Activated CD4-positive, alpha-beta T cell treated with anti-CD3 and anti-CD28 coated beads for 1 hour (primary cell): ENCODE data around the gene DDX1.
"Not testable (repeated sequence)": the region's sequence is repeated elsewhere in the genome, so short reads cannot be mapped to it uniquely, and the experiment has no call there.

Experiments
- DNase-seq: peaks from one replicate; pipeline ENCODE4 v3.0.0-alpha.2; 2020

Gene DDX1

DNA sequence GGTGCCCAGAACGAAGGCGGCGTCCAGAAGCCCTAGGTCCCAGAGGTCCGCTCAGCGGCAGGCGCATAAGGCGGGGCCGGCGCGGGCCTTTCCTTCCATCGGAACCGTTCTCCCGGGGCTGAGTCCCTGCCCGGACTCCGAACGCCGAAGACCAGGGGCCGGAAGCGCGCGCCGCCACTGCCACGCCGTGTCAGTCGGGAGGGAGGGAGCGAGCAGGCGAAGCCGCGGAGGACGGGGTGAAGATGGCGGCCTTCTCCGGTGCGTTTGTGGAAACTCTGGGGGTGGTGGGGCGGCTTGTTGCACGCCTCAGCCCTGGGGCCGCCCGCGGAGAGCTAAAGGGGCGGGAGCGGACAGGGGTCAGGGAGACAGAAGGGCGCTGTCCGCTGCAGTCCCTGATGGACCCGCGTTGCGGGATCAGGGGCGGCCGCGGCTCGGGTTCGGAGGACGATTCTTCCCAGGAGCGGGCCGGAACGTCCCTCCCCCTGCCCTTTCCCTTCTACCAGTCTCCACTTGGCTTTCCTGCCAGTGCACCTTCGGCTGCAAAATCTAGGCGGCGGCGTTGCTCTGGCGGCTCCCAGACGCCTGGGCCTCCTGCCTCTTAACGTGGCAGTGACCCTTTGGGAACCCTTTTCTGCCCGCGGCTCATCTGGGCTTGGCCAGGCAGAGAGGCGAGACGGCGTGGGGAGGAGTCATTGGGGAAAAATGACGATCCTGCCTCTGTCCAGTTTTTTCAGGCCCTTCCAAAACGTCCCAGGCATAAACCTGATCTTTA is at the start of gene DDX1:
TSS of gene DDX1 (plus strand) at position 177 of the 772 bp plus-strand sequence. CDS start at position 243, 66 bp downstream.
- peak; percentile 80 for DNase-seq

DNA sequence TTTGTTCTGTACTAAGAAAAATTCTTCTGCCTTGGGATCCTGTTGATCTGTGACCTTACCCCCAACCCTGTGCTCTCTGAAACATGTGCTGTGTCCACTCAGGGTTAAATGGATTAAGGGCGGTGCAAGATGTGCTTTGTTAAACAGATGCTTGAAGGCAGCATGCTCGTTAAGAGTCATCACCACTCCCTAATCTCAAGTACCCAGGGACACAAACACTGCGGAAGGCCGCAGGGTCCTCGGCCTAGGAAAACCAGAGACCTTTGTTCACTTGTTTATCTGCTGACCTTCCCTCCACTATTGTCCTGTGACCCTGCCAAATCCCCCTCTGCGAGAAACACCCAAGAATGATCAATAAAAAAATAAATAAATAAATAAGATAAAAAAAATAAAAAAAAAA is 49.4 kb upstream of the DDX1 start:
- DNase-seq: not testable (repeated sequence)

DNA sequence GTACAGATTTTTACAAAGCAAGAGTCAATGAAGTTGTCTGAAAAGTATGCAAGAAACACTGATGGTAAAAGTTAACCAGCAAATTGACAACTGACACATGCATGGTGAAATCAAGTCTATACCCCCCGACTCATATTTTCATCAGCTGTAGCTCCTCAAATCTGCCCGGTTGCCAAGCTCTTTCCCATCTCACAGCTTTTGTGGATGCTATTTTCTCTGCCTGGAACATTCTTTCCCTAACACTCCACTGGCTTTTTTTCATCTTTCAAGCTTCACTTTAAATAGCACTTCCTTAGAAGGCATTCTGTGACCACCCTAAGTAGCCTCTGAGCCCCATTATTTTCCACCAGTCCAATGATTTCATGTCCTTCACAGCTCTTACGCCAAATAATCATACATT is 48.6 kb upstream of the DDX1 start:
- no peak for DNase-seq

DNA sequence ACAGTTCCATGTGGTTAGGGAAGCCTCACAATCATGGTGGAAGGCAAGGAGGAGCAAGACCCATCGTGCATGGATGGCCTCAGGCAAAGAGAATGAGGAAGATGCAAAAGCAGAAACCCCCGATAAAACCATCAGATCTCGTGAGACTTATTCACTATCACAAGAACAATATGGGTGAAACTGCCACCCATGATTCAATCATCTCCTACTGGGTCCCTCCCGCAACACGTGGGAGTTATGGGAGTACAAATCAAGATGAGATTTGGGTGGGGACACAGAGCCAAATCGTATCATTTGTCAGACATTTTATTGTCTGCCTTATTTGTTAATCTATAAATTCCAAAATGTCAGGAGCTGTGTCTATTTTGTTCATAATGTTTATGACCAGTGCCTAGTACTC is 48.1 kb upstream of the DDX1 start:
- no peak for DNase-seq

DNA sequence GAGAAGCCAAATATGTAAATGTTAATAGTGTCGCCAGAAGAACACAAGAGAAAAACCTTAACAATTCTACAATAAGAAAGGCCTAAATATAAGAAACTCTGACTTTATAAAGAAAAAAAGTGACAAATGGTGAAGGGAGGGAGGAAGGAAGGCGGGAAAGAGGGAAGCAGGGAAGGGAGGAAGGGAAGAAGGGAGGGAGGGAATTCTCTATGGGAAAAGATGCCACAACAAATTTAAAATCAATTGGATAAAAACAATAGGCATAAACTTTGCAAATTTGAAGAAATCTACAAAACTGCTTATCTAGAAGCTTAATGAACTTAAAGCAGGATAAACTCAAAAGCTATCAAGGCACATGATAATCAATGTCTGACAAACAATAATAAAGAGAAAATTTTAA is 47.4 kb upstream of the DDX1 start:
- no peak for DNase-seq

DNA sequence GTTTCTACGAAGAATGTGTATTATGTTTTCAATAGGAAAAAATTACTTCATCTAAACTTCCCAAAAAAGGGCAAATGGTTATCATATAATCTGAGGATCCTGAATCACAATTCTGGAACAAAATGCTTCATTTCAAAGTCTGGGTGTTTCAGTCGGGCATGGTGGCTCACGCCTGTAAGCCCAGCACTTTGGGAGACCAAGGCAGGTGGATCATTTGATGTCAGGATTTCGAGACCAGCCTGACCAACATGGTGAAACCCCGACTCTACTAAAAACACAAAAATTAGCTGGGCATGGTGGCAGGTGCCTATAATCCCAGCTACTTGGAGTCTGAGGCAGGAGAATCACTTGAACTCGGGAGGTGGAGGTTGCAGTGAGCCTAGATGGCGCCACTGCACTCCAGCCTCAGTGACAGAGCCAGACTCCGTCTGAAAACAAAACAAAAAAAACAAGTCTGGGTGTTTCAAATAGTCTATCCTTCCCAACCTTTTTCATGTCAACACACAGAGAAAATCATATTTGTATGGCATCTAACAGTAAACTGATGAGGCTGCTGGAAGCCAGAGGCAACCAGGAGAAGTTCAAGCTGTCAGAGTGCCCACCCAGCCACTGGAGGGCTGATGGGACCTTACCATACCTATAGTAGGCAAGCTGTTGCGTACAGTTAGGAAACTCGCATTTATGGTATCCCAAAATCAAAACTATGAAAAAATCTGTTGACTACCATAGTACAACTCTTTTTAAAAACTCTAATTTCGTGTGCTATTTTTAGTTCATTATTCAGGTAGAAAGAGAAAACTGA is 45.2 kb upstream of the DDX1 start:
- DNase-seq: no peak

DNA sequence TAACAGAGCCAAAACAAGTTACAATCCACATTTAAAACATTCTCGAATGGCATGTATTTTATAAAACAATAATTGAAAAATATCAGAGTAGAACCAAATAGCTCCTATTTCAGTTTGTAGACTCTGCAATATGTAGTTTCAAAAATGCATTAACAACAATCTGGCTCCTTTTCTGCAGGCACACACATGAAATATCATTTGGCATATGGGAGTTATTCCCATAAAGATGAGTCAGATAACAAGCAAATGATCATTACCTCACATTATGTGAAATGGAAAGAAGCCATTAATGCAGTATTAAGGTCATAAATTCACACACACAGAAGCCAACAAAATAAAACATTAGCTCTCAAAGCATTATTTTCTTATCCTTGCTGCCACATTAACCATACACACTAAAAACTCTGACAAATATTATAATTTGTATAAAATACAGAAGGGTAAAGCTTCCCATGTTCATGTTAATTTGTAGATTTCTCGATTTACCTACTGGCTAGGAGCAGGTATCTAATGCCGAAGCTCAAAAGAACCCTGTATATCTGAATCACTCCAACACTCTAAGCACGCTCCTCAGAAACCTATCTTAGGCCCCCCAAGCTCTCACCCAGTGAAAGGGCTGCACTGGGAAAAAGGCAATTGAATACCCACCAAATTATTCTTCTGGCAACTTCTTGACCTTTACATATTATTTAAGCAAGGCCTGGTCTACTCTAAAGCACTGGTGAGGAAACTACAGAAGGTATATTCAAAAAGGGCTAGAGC is 44.4 kb upstream of the DDX1 start:
- DNase-seq: no peak

DNA sequence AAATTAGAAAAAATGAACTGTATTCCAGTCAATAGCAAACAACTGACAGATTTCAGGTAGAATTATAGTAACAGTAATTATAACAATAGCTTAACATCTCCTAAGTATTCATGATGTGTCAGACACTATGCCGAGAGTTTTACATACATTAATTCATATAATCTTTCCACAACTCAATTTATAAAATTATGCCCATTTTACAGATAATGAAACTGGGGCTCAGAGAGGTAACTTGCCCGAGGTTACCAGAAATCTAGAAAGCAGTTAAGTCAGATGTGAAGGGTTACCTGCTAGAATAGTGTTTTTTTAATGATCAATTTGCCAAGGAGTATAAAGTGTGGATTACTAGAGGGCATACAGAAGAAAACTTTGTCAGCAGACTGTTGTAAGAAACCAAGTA is 42.7 kb upstream of the DDX1 start:
- no peak for DNase-seq

DNA sequence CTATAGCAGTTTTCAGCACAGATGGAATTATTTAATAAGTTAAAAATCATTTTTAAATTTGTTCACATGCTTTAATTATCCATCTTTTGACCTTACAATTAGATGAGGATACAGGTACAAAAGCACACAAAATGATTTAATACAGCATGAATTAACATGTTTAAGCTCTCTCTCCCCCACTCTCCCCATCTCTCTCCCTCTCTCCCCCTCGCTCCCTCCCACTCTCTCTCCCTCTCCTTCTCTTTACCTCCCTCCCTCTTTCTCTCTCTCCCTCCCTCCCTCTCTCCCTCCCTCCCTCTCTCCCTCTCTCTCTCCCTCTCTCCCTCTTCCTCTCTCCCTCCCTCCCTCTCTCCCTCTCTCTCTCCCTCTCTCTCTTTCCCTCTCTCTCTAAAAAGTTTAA is 38.1 kb upstream of the DDX1 start:
- DNase-seq: no peak

DNA sequence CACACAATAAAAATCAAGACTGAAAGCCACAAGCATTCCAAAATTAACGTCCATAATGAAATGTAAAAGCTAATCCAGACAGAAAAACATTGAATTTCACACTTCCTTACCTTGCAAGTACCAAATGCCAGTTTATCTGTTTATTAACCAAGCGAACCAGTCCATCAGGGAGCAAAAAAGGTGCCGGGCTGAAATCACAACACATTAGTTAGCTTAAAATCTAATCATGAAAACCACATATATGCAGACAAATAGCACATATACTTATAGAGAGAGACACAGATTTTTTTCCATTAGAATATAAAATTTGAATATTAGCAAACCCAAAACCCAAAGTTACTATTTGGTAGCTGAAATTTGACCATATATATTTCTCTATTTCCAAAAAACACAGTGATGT is 37.7 kb upstream of the DDX1 start:
- DNase-seq: no peak

DNA sequence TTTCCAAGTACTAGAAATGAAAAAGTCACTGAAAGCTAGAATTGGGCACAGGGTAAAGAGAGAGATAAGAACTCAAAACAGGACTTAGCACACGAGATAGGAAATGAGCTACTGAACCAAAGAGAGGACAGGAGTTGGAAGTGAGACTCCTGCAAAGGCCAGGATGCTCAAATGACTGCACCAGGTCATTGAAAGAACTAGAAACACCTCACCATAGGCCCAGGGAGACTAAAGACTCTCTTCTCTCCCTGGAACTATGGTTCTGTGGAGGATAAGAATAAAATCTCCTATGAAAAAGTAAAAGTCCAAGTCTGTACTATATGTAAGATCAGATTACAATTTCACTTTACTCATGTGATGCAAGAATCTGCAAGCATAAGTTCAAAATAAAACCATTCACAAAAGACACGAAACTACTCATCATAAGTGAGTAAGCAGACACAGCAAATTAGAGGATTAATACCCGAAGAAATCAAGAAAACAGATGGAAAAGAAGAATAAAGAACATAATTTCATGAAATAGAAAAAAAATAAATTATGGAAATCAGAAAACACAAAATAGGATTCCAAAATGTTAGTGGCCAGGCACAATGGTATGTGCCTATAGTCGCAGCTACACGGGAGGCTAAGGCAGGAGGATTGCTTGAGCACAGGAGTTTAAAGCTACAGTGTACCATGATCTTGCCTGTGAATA is 37.0 kb upstream of the DDX1 start:
- DNase-seq: no peak

DNA sequence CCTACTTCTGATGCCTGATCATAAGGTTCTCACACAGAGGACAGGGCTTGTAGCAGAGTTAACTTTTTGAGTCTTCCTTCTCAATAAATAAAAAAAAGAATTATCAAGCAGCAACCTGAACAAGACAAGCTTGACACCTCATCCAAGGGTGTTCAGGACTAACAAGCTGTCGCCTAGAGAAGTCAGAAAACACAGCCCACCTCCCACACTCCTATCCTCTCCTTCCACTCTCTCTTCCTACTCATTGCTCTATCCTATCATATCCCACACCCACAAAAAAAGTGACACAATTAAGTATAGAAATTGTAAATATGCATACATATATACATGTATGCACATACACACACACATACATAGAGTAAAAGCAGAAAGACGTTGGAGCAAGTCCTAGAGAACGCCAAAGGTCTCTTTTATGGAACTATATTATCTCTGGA is 35.9 kb upstream of the DDX1 start:
- no peak for DNase-seq

DNA sequence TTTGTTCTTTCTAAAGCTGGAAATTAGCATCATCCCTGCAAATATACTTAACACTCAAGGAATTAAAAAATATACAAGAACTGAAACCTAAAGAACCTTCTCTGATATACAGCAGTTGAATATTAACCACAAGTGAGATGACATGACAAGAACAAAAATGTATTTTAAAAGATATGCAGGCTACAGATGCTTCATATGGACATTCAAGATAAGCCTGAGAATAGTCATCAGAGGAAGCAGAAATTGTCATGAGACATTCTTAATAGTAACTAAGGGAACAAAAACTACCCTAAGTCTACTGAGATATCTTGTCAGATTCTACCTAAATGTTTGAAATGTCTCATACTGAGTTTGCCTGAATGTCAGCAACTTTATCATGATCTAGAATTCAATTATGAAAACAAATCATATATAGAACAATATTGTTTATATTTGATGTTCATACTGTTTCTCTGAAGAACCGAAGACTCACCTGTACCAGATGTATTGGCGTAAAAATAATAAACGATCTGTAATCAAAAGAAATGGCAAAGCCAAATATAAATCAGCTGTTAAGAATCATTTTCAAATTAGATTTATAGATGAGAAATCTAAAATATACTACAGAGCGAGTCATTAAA is 35.2 kb upstream of the DDX1 start:
- DNase-seq: no peak

DNA sequence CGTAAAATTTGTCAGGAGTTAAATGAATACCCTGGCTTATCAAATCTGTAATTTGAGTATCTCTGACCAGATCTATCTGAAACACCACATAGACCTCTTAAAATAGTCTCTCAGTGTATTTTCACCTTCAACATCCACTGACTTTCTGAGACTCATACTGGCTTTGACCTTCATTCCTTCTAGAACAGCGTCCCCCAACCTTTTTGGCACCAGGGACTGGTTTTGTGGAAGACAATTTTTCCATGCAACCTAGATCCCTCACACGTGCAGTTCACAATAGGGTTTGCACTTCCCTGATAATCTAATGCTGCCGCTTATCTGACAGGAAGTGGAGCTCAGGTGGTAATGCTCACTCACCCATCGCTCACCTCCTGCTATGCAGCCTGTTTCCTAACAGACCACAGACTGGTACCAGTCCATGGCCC is 33.8 kb upstream of the DDX1 start:
- no peak for DNase-seq

DNA sequence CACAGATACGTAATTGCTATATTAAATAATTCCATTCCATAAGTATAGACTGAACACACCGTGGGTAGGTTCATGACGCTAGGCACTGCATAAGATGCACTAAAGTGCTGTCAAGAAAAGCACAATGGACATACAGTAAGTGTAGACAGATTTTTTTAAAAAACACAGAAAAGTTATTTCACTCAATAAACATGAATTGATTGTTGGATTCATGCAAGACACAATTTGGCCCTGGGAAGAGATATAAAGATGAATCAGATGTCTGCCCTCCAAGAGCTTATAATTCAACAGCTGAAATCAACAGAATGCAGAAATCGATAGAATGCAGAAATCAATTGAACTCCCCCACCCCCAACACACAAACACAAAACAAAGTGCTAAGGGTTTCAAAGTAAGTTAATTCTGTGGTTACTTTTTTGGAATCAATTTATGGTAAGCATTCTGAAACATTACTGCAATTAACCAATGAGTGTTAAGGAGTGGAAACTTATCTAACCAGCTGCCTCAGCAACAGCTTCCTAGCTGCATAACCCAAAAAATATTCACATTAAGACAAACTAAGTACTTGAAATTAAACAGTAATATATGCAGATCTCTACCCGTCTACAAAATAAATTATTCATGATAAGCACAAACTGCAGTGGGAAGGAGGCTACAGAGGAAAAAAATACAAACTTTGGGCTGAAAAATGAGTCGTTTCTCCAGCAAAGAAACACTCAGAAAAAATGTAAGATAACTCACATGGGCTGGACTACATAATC is 32.1 kb upstream of the DDX1 start:
- no peak for DNase-seq

DNA sequence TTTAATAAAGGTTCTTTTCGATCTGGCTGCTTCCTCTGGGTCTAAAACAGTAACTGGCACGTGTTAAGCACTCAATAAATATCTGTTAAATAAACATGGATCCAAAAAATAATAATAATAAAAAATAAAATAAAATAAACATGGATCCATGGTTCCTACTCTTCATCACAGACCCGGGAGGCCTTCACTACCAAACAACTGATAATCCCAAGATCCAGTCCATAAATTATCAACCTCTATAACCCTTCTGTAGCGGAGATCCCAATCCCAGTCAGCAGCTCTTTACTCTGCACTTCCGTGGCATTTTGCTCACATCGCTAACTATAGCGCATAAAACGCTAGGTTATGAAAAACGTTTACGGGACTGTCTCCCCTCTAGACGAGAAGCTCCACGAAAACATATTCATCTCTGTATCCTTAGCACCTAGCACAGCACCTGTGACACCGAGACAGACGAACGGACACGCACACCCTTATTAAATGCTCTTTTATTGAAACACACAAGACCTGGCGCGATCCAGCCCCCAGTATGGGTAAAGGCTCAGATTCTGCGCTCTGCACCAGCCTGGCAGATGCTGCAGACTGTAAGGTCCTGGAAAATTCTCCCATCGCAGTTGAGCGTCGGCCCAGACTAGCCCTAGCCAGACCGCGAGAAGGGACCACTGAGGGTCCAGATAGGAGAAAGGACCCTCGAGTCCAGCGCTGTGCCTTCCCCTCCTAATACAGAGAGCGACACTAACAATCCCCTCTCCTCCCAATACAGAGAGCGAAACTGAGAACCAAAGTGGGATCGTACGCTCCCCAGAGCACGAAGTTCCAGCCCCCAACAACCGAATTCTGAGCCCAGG is 31.3 kb upstream of the DDX1 start:
- no peak for DNase-seq

DNA sequence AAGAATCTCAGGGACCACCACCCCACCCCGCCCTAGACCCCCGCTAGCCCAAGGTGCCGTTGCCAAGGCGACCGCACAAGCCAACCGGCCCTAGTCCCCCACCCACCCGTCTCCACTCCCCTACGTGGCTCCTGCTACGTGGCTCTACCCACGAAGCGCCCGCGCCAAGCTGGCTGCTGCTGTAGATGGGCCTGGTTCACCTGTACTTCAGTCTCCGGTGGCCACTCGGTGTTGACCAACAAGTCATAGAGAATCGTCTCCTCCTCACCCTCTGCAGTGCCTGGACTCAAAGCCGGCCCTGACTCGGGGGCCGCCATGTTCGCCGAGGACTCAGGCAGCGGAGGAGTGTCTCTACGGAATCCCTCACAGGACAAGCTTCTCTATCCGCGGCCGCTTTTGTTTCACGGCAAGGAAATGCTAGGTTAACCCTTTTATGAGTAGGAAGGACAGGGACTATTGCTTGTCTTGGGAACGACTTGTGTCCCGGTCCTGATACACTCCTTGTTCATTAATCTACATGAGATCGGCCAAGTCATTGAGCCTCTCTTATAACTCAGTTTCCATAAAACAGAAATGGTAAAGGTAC is 30.6 kb upstream of the DDX1 start, which contains the start of gene NBAS:
TSS of gene NBAS (minus strand) at position 347 of the 586 bp plus-strand sequence. CDS start at position 317, 30 bp downstream.
- peak; percentile 60 for DNase-seq

DNA sequence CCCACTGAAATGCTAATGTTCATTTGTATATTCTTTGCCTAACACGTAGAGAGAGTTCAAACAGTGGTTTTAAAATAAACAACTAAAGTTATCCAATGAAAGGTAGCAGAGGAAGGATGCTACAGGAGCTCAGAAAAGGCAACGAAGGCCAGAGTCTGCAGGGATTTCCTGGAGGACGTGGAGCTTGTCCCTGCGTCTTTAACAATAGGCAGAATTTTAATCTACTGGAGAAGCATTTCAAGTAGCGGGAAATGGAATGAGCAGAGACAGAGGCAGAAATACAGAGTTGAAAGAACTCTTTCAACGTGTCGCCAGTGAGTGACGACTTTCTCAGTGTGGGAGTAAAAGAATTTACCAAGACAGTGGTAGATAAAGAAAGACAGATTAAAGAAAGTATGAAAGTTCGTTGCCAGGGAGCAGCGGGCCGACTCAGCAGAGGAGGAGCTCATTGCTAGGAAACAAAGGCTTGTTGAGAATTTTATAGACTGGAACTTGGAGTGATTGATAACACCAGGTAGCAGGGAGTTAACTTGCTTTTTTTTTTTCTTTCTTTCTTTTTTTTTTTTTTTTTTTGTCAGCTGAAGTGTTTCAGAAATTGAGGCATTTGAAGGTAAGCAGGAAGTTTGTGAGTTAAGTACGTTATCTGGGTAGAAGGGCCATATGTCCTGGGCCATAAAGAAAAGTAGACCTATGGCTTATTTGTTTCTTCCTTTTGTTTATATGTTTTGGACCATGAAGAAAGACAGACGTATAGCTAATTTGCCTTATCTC is 29.9 kb upstream of the DDX1 start:
- DNase-seq: no peak

DNA sequence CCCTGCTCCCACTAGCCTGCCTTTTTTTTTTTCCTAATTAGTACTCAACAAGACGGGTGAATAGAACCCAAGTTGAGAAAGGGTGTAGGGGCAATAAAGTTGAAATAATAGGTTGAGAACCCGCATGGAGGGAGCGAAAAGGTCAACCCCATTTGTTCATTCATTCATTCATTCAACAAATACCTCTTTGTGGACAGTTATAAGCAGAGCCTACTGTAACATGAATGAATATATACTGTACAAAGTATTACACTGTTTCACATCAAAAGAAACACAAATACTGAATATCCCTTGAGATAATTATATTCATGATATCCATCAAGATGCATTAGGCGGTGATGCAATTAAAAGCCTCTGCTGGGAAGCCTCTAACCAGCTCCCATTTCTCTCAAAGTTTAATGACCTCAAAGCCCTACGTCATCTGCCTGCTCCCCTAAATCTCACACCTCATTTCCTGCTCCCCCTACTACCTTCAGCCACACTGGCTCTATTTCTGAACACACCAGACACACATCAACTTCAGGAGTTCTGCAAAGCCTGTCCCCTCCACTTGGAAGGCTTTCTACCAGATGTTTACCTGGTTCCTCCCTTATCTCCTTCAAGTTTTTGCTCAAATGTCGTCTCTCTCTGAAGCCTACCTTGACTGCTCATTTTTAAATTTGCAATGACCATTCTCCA is 29.2 kb upstream of the DDX1 start:
- no peak for DNase-seq
